Skeletal muscle tissue (tissue), 4 donors: ENCODE data around the gene MPP3. TPM values are rescaled to one million over a fixed set of nuclear protein-coding genes. Genes with fewer than 3 reads are reported as not detected.
"Not testable (repeated sequence)": the region's sequence is repeated elsewhere in the genome, so short reads cannot be mapped to it uniquely, and the experiment has no call there.

Experiments
- H3K27ac ChIP-seq: one replicate; pipeline ENCODE4 v1.7.0; 2013; ENCODE audit warnings: mild to moderate bottlenecking, low read depth, low read length, inconsistent platforms
- H3K27me3 ChIP-seq, 3 donors: one replicate each; pipeline ENCODE4 v1.7.0; 2013; ENCODE audit warnings: low read length in 3 of 3; ENCODE audit not compliant: control insufficient read depth in 3 of 3, insufficient read depth in 3 of 3
- H3K36me3 ChIP-seq, 3 donors: one replicate each; pipeline ENCODE4 v1.7.0; 2013; ENCODE audit warnings: low read length in 3 of 3; ENCODE audit not compliant: control insufficient read depth in 3 of 3, insufficient read depth in 3 of 3
- H3K4me1 ChIP-seq, 3 donors: one replicate each; pipeline ENCODE4 v1.7.0; 2013; ENCODE audit warnings: low read length in 3 of 3, mild to moderate bottlenecking in 3 of 3; ENCODE audit not compliant: control insufficient read depth in 3 of 3, insufficient read depth in 3 of 3
- H3K4me3 ChIP-seq, 3 donors: one replicate each; pipeline ENCODE4 v1.7.0; 2013; ENCODE audit warnings: low read length in 3 of 3
- H3K9ac ChIP-seq, 3 donors: one replicate each; pipeline ENCODE4 v1.7.0; 2013; ENCODE audit warnings: low read length in 3 of 3, mild to moderate bottlenecking in 3 of 3, moderate library complexity in 2 of 3, low read depth in 1 of 3
- H3K9me3 ChIP-seq, 3 donors: one replicate each; pipeline ENCODE4 v1.7.0; 2013; ENCODE audit warnings: low read length in 3 of 3; ENCODE audit not compliant: control insufficient read depth in 3 of 3
- total RNA-seq: library from RNA; depleted of rRNA; stranded (reverse); fragments of >200 nt; gene quantifications from one replicate; pipeline ENCODE4 v1.2.3, GENCODE V29; 2014
- donor health status: Osteomylitis.

Gene MPP3
- total RNA-seq, 1 donor from 2014 or later, result 4.2 TPM

DNA sequence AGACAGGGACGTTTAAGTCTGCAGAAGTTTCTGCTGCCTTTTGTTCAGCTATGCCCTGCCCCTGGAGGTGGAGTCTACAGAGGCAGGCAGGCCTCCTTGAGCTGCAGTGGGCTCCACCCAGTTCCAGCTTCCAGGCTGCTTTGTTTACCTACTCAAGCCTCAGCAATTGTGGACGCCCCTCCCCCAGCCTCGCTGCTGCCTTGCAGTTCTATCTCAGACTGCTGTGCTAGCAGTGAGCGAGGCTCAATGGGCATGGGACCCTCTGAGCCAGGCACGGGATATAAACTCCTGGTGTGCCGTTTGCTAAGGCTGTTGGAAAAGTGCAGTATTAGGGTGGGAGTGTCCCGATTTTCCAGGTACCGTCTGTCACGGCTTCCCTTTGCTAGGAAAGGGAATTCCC, 34.9 kb downstream of the MPP3 start:
- H3K4me1 ChIP-seq, H3K9ac ChIP-seq, H3K27me3 ChIP-seq, H3K9me3 ChIP-seq, H3K4me3 ChIP-seq, H3K36me3 ChIP-seq, H3K27ac ChIP-seq: not testable (repeated sequence)

DNA sequence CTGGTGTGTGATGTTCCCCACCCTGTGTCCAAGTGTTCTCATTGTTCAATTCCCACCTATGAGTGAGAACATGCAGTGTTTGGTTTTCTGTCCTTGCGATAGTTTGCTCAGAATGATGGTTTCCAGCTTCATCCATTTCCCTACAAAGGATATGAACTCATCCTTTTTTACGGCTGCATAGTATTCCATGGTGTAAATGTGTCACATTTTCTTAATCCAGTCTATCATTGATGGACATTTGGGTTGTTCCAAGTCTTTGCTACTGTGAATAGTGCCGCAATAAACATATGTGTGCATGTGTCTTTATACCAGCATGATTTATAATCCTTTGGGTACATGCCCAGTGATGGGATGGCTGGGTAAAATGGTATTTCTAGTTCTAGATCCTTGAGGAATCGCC, 40.3 kb downstream of the MPP3 start:
- H3K27ac ChIP-seq, H3K4me1 ChIP-seq, H3K4me3 ChIP-seq, H3K9ac ChIP-seq, H3K27me3 ChIP-seq, H3K9me3 ChIP-seq, H3K36me3 ChIP-seq: not testable (repeated sequence)

GRCh38 chr17:43791589-43791988, 41.4 kb downstream of the MPP3 start:
- Histone ChIP-seq H3K4me1 (no peaks in the 10 kb centered on the region), H3K9ac (no peak overlapping the region), H3K27me3 (no peaks in the 10 kb centered on the region), H3K36me3 (no peaks in the 10 kb centered on the region), H3K27ac (no peak overlapping the region), H3K4me3 (no peak overlapping the region), H3K9me3 (no peaks in the 10 kb centered on the region)

- Histone ChIP-seq H3K4me1 (no peaks in the 10 kb centered on the region), H3K9me3 (no peaks in the 10 kb centered on the region), H3K27ac (no peak overlapping the region), H3K27me3 (no peaks in the 10 kb centered on the region), H3K4me3 (no peak overlapping the region), H3K9ac (no peak overlapping the region), H3K36me3 (no peaks in the 10 kb centered on the region)
Observed at GRCh38 chr17:43790311-43790940, 42.5 kb downstream of the MPP3 start.

- H3K9me3 ChIP-seq, result no peaks in the 10 kb centered on the region
- no peak overlapping the region for H3K27ac ChIP-seq
- no peaks in the 10 kb centered on the region for H3K4me1 ChIP-seq
- no peaks in the 10 kb centered on the region for H3K27me3 ChIP-seq
- no peak overlapping the region for H3K9ac ChIP-seq
- H3K36me3 ChIP-seq, result no peaks in the 10 kb centered on the region
- H3K4me3 ChIP-seq, result no peak overlapping the region
Observed at GRCh38 chr17:43789482-43789881, 43.5 kb downstream of the MPP3 start.

DNA sequence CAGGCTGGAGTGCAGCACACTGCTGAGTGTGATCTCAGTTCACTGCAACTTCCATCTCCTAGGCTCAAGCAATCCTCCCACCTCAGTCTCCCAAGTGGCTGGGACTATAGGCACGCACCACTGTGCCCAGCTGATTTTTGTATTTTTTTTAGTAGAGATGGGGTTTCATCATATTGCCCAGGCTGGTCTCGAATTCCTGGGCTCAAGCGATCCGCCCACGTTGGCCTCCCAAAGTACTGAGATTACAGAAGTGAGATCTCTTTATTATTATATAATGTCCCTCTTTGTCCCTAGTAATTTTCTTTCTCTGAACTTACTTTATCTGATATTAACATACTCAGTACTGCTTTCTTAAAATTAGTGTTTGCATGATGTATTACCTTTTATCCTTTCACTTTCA, 44.4 kb downstream of the MPP3 start:
- Histone ChIP-seq H3K9ac (no peak overlapping the region), H3K4me3 (no peak overlapping the region), H3K36me3 (no peaks in the 10 kb centered on the region), H3K27ac (no peak overlapping the region), H3K4me1 (no peaks in the 10 kb centered on the region), H3K27me3 (no peaks in the 10 kb centered on the region), H3K9me3 (no peaks in the 10 kb centered on the region)

DNA sequence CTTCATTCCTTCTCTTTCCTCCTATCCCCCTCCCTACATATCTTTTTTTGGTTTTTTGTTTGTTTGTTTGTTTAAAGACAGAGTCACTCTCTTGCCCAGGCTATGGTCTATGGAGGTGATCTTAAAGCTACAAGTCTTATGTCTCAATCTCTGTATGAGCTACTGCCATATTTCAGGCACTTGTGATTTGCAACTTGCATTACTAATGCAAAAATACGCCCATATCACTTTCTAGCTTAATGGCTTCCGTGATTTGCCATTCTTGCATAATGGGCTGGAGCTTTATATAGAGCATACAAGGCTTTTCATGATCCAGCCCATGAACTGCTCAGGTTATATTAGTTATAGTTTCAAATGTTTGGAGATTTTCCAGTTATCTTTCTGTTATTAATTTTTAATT, 45.2 kb downstream of the MPP3 start:
- no peak overlapping the region for H3K27ac ChIP-seq
- no peak overlapping the region for H3K4me3 ChIP-seq
- no peaks in the 10 kb centered on the region for H3K4me1 ChIP-seq
- H3K9me3 ChIP-seq, result no peaks in the 10 kb centered on the region
- no peaks in the 10 kb centered on the region for H3K36me3 ChIP-seq
- no peaks in the 10 kb centered on the region for H3K27me3 ChIP-seq
- no peak overlapping the region for H3K9ac ChIP-seq

GRCh38 chr17:43784628-43785101, 48.3 kb downstream of the MPP3 start:
- Histone ChIP-seq H3K27me3 (no peaks in the 10 kb centered on the region), H3K9me3 (no peaks in the 10 kb centered on the region), H3K36me3 (no peaks in the 10 kb centered on the region), H3K4me3 (no peak overlapping the region), H3K27ac (no peak overlapping the region), H3K9ac (no peak overlapping the region), H3K4me1 (peaks cover 1 to 2% (median 1%) of the 10 kb centered on the region in 3 donors)

DNA sequence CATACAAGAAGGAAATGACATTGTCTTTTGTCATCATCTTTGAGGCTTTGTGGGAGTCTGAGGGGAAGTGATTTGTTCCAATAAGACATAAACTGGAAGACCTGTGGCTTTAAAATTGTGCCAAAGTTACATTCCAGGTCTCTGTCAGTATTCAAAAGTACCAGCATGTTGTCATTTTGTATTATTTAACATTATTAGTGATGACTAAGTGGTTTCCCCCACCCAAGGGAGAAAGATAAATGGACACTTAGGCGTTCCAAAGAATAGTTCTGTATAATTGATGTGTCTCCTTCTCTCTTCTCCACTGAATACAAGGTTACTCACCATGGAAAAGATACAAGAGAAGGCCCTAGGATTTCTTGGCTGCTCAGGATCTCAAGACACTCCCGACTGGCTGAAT, 48.9 kb downstream of the MPP3 start:
- H3K27ac ChIP-seq, result no peak overlapping the region
- H3K36me3 ChIP-seq, result no peaks in the 10 kb centered on the region
- H3K4me1 ChIP-seq, result peaks cover 6 to 7% (median 7%) of the 10 kb centered on the region in 3 donors
- no peak overlapping the region for H3K9ac ChIP-seq
- H3K9me3 ChIP-seq, result no peaks in the 10 kb centered on the region
- H3K27me3 ChIP-seq, result no peaks in the 10 kb centered on the region
- no peak overlapping the region for H3K4me3 ChIP-seq

GRCh38 chr17:43782913-43783680, 49.8 kb downstream of the MPP3 start:
- Histone ChIP-seq H3K36me3 (no peaks in the 10 kb centered on the region), H3K4me1 (peaks cover 6 to 8% (median 7%) of the 10 kb centered on the region in 3 donors), H3K27ac (no peak overlapping the region), H3K9me3 (no peaks in the 10 kb centered on the region), H3K4me3 (no peak overlapping the region), H3K27me3 (no peaks in the 10 kb centered on the region), H3K9ac (no peak overlapping the region)
